Endothelial cell (in vitro differentiated cells): ENCODE measurements around the gene APOL6. TPM values are rescaled to one million over a fixed set of nuclear protein-coding genes. Genes with fewer than 3 reads are reported as not detected.
"Not testable (repeated sequence)": the region's sequence is repeated elsewhere in the genome, so short reads cannot be mapped to it uniquely, and the experiment has no call there.

Source experiments
- DNase-seq: peaks from one replicate; pipeline ENCODE4 v3.0.0; 2021; ENCODE audit warnings: low spot score
- H3K27ac Mint-ChIP-seq: one replicate; pipeline ENCODE4 v1.8.0; 2021; ENCODE audit warnings: mixed read lengths, inconsistent platforms; ENCODE audit not compliant: unreplicated experiment
- H3K27me3 Mint-ChIP-seq: one replicate; pipeline ENCODE4 v1.8.0; 2021; ENCODE audit warnings: mild to moderate bottlenecking, moderate library complexity, mixed read lengths, inconsistent platforms; ENCODE audit not compliant: unreplicated experiment
- H3K36me3 Mint-ChIP-seq: one replicate; pipeline ENCODE4 v1.8.0; 2021; ENCODE audit warnings: mild to moderate bottlenecking, low read depth, mixed read lengths, inconsistent platforms; ENCODE audit not compliant: unreplicated experiment
- H3K4me1 Mint-ChIP-seq: one replicate; pipeline ENCODE4 v1.8.0; 2021; ENCODE audit warnings: mild to moderate bottlenecking, mixed read lengths, inconsistent platforms; ENCODE audit not compliant: unreplicated experiment
- H3K4me3 Mint-ChIP-seq: one replicate; pipeline ENCODE4 v1.8.0; 2021; ENCODE audit warnings: mild to moderate bottlenecking, mixed read lengths, inconsistent platforms; ENCODE audit not compliant: unreplicated experiment
- H3K9me3 Mint-ChIP-seq: one replicate; pipeline ENCODE4 v1.8.0; 2021; ENCODE audit warnings: mixed read lengths, inconsistent platforms; ENCODE audit not compliant: unreplicated experiment
- total RNA-seq: library from RNA; stranded (reverse); fragmentation: NEBNext Ultra II Directional; extraction: Animal tissue kit (Norgen Biotek cat#: 25700); gene quantifications from one replicate; pipeline ENCODE4 v1.2.1, GENCODE V29; 2021; ENCODE audit not compliant: unreplicated experiment
- TF ChIP-seq, protein P1 (sequence below): fragments of 200-600 bp; sonication (generic); IDR thresholded peaks from one replicate; pipeline ENCODE4 v1.5.0; 2021; ENCODE audit warnings: antibody characterized with exemption; ENCODE audit not compliant: unreplicated experiment

The APOL6 gene
- total RNA-seq, 1 donor from 2014 or later: 0.23 TPM

DNA sequence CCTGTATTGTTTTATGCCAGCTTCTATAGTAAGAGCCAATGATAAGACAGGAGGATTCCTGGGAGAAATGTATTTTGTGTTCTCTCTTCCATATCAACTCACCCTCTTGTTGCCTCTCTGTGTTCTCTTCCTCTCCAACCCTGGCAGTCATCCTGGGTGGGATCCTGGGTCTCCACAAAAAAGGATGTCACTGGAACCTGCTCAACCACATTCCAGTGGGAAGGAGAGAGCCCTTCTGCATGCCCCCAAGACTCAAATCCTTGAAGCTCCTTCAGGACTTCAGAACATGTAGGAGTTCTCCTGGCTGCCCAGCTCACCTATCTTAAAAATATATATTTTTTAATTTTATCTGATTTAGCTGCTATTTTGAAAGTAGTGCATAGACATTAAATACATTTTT is 26.1 kb downstream of the APOL6 start:
- TF ChIP-seq, protein P1, sequence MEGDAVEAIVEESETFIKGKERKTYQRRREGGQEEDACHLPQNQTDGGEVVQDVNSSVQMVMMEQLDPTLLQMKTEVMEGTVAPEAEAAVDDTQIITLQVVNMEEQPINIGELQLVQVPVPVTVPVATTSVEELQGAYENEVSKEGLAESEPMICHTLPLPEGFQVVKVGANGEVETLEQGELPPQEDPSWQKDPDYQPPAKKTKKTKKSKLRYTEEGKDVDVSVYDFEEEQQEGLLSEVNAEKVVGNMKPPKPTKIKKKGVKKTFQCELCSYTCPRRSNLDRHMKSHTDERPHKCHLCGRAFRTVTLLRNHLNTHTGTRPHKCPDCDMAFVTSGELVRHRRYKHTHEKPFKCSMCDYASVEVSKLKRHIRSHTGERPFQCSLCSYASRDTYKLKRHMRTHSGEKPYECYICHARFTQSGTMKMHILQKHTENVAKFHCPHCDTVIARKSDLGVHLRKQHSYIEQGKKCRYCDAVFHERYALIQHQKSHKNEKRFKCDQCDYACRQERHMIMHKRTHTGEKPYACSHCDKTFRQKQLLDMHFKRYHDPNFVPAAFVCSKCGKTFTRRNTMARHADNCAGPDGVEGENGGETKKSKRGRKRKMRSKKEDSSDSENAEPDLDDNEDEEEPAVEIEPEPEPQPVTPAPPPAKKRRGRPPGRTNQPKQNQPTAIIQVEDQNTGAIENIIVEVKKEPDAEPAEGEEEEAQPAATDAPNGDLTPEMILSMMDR: no peak
- no peaks in the 10 kb centered on the region for H3K4me1 Mint-ChIP-seq
- no peak for DNase-seq
- H3K9me3 Mint-ChIP-seq: peaks cover 4% of the 10 kb centered on the region
- no peaks in the 10 kb centered on the region for H3K36me3 Mint-ChIP-seq
- H3K27ac Mint-ChIP-seq: no peak overlapping the region
- no peaks in the 10 kb centered on the region for H3K27me3 Mint-ChIP-seq
- H3K4me3 Mint-ChIP-seq: peak overlapping the region; percentile 51

DNA sequence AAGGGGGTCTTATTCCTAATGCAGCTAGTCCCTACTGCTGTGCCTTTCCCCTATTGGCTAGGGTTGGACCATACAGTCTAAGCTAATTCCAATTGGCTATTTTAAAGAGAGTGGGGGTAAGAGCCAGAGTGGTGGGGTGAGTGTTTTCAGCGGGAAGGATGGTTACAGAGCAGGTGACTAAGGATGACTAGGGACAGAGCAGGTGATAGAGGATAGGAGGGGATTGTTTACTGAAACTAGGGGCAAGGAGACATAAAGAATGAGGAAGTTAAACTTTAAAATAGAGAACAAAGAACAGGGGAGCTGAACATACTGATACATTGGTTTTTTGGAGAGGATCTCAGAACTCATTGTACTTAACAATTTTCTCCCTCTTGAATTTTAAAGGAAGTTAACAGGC is 27.8 kb downstream of the APOL6 start:
- not testable (repeated sequence) for DNase-seq, H3K4me3 Mint-ChIP-seq, H3K9me3 Mint-ChIP-seq, H3K27me3 Mint-ChIP-seq, H3K36me3 Mint-ChIP-seq, H3K4me1 Mint-ChIP-seq, H3K27ac Mint-ChIP-seq

DNA sequence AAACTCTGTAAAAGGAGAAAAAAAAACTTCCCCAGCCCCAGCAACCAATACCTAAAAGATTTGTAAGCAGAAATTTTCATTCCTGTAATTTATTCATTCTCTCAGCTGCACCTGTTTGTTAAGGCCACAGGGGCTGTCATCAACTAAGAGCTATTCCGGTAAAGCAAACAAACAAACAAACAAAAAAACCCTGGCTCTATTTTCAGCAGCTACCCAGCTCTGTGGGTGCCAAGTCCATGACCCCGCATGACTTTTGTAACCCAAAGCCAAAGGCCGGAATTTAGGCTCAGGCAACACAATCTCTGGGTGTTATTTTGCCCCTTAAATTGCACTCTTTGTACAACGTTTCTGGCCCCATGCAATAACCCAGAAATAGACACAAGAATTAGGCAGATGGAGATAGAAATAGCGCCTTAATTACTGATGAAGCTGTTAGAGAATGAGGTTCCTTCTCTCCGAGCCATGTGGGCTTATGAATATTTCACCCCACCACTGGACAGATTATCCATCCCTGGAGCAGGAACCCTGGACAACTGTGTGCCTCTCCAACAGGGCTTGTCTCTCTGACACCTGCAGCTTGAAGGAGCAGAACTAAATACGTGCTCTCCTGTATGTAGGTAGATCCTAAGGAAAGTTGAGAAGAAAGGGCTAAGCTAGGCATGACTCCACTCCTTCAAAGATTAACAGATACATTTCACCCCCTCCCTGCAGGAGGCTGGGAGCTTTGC is 29.4 kb downstream of the APOL6 start:
- Mint-ChIP-seq H3K36me3 (no peaks in the 10 kb centered on the region), H3K4me3 (no peak overlapping the region), H3K27me3 (peaks cover 1% of the 10 kb centered on the region), H3K4me1 (no peaks in the 10 kb centered on the region), H3K27ac (no peak overlapping the region), H3K9me3 (peaks cover 4% of the 10 kb centered on the region)
- TF ChIP-seq, protein P1: no peak
- no peak for DNase-seq

DNA sequence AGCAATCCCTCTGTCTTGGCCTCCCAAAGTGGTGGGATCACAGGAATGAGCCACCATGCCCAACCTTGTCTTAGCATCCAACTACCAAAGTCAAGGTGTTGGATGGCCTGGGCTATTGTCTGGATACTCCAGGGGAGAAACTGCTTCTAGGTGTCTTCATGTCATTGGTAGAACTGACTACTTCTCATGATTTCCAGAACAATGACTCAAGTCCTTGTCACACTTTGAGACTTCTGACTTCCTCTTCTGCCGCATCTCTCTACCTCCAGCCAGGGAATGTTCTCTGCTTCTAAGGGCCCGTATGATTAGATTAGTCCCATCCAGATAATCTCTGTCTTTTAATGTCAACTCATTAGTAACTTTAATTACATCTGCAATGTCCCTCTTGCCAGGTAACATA is 30.6 kb downstream of the APOL6 start:
- no peak overlapping the region for H3K4me3 Mint-ChIP-seq
- TF ChIP-seq, protein P1: no peak
- peaks cover 4% of the 10 kb centered on the region for H3K9me3 Mint-ChIP-seq
- H3K4me1 Mint-ChIP-seq: no peaks in the 10 kb centered on the region
- H3K27ac Mint-ChIP-seq: no peak overlapping the region
- no peak for DNase-seq
- peaks cover 1% of the 10 kb centered on the region for H3K27me3 Mint-ChIP-seq
- peaks cover 3% of the 10 kb centered on the region for H3K36me3 Mint-ChIP-seq

DNA sequence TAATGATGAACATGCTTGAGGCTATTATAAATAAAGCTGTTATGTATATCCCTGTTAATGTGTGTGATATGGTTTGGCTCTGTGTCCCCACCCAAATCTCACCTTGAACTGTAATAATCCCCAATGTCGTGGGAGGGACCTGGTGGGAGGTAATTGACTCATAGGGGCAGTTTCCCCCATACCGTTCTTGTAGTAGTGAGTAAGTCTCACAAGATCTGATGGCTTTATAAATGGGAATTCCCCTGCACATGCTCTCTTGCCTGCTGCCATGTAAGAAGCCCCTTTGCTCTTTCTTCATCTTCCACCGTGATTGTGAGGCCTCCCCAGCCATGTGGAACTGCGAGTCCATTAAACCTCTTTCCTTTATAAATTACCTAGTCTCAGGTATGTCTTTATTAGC is 31.2 kb downstream of the APOL6 start:
- DNase-seq, H3K4me3 Mint-ChIP-seq, H3K36me3 Mint-ChIP-seq, H3K9me3 Mint-ChIP-seq, H3K27me3 Mint-ChIP-seq, H3K4me1 Mint-ChIP-seq, H3K27ac Mint-ChIP-seq: not testable (repeated sequence)

DNA sequence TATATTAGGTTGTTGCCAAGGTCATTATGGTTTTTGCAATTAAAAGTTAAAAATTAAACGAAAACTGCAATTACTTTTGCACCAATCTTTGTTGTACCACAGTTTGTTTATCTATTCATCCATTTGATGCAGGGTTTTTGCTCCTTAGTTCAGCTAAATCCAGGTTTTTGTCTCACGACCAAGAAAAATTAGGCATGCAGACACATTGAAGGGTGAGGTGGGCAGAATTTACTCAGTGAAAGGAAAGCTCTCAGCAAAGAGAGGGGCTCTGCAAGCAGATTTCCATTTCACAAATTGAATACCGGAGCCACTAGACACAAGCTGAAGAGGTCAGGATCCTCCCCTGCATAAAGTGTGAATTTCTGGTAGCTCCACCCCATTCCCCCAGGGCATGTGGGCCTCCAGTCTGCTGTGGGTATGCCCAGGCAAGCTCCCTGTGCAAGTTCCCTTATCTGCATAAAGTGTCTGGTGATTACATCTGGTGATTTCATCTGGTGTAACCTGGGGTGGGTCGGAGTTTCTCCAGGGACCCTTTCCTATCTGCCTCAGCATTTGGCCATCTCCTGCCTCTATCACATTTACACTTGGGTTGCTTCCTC is 33.3 kb downstream of the APOL6 start:
- TF ChIP-seq, protein P1: no peak
- Mint-ChIP-seq H3K27me3 (peaks cover 1% of the 10 kb centered on the region), H3K27ac (no peak overlapping the region), H3K4me3 (no peak overlapping the region), H3K9me3 (no peaks in the 10 kb centered on the region), H3K4me1 (no peaks in the 10 kb centered on the region), H3K36me3 (peaks cover 3% of the 10 kb centered on the region)
- no peak for DNase-seq
